HuH-7.5 (cell line): ENCODE data around the gene IL20.

Experiments
- DNase-seq: peaks from one replicate; pipeline ENCODE4 v3.0.0; 2011; ENCODE audit warnings: low spot score

IL20 gene

GRCh38 chr1:206880314-206880713 lies 14.9 kb downstream of the IL20 start:
- DNase-seq, result no peak

GRCh38 chr1:206882555-206882954 lies 17.1 kb downstream of the IL20 start:
- no peak for DNase-seq

GRCh38 chr1:206883160-206883559 lies 17.7 kb downstream of the IL20 start:
- DNase-seq, result no peak

- no peak for DNase-seq
Observed at GRCh38 chr1:206883876-206884275, 18.5 kb downstream of the IL20 start.

- DNase-seq, result no peak
Observed at GRCh38 chr1:206885341-206886060, 20.1 kb downstream of the IL20 start.

GRCh38 chr1:206886831-206887230 lies 21.4 kb downstream of the IL20 start:
- DNase-seq, result no peak

- no peak for DNase-seq
Observed at GRCh38 chr1:206887701-206888100, 22.3 kb downstream of the IL20 start.

GRCh38 chr1:206890125-206891060 lies 25.0 kb downstream of the IL20 start:
- DNase-seq, result no peak

GRCh38 chr1:206891412-206891811 lies 26.0 kb downstream of the IL20 start:
- DNase-seq, result no peak

GRCh38 chr1:206892351-206892984 lies 27.0 kb downstream of the IL20 start:
- no peak for DNase-seq

GRCh38 chr1:206893380-206893779 lies 28.0 kb downstream of the IL20 start:
- no peak for DNase-seq

- no peak for DNase-seq
Observed at GRCh38 chr1:206895325-206895724, 29.9 kb downstream of the IL20 start.

GRCh38 chr1:206895837-206896242 lies 30.4 kb downstream of the IL20 start:
- DNase-seq, result no peak

GRCh38 chr1:206896261-206896660 lies 30.8 kb downstream of the IL20 start:
- no peak for DNase-seq

- no peak for DNase-seq
Observed at GRCh38 chr1:206897175-206897574, 31.8 kb downstream of the IL20 start, which contains the start of gene IL24. Gene IL24, plus strand, starts transcription at chr1:206897443. Its CDS starts 390 bp downstream, at chr1:206897833.

- no peak for DNase-seq
Observed at GRCh38 chr1:206898089-206898914, 32.9 kb downstream of the IL20 start.

GRCh38 chr1:206898915-206899431 lies 33.5 kb downstream of the IL20 start:
- DNase-seq, result no peak

- no peak for DNase-seq
Observed at GRCh38 chr1:206899717-206900116, 34.3 kb downstream of the IL20 start.

- no peak for DNase-seq
Observed at GRCh38 chr1:206900149-206900548, 34.7 kb downstream of the IL20 start.

- DNase-seq, result no peak
Observed at GRCh38 chr1:206901944-206902343, 36.5 kb downstream of the IL20 start.

GRCh38 chr1:206902702-206903101 lies 37.3 kb downstream of the IL20 start:
- no peak for DNase-seq
